Inflammatory macrophage treated with lipopolysaccharide for 1 hour (primary cell): ENCODE data around the gene CTAG1A.
"Not testable (repeated sequence)": the region's sequence is repeated elsewhere in the genome, so short reads cannot be mapped to it uniquely, and the experiment has no call there.

ENCODE experiments used
- DNase-seq, 2 donors: peaks; one replicate each; pipeline ENCODE4 v3.0.0-alpha.2; 2020 to 2022

The CTAG1A gene

DNA sequence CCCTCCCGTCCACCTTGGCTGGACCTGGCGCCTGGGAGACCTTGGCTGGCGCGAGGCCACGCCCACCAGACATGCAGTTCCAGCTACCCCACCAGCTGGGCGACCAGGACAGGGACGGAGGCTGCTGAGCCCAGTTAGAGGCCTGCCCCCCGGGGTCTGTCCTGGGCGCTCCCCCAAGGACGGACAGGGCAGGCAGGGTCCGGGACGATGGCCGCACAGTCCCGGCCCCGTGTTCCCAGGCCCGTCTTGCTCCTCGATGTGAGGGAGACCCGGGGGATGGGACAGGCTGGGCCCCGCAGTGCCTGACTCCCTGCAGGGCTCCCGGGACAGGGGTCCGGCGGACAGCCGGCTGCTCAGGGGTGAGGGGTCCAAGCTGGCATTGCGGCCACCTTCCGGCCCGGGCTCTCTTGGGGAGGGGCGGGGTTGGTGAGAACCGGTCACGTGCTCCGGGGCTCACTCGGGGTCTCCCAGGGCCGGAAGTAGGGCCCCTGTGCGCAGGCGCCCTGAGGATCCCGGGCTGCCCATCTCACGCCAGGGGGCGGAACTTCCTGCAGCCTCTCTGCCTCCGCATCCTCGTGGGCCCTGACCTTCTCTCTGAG is at the start of gene CTAG1A:
Gene CTAG1A, plus strand, starts transcription at position 549 of the 599 bp plus-strand sequence. CDS start 74 bp downstream, outside the sequence.
- not testable (repeated sequence) for DNase-seq

DNA sequence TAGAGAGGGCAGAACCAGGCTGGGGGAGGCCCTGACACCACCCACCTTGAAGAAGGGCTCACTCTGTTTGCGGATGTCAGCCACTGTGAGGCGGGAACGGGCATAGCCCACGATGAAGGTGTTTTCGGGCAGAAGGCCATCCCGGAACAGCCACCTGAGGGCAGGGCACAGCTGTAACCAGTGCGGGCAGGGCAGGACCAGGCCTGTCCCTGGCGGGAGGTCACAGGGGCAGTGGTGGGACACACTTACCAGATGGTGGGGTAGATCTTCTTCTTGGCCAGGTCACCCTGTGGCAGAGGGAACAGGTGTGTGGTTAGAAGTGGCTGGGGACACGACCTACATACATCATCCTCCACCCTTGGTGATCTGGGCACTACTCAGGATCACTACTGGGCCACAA is 49.0 kb upstream of the CTAG1A start:
- no peak for DNase-seq

DNA sequence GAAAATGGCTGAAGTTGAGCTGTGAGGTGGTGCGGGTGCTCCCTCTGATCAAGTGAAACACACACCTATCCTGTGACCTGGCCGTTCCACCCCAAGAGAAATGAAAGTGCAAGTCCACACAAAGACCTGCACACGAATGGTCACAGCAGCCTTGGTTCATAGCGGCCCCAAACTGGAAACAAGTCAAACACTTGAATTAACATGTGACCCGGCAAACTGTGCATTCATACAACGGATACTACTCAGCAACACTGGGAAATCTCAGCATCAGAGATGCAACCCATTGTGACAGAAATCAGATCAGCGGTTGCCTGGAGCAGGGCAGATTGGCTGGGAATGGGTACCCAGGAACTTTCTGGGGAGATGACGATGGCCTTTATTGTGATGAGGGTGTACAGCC is 45.9 kb upstream of the CTAG1A start:
- DNase-seq = no peak

DNA sequence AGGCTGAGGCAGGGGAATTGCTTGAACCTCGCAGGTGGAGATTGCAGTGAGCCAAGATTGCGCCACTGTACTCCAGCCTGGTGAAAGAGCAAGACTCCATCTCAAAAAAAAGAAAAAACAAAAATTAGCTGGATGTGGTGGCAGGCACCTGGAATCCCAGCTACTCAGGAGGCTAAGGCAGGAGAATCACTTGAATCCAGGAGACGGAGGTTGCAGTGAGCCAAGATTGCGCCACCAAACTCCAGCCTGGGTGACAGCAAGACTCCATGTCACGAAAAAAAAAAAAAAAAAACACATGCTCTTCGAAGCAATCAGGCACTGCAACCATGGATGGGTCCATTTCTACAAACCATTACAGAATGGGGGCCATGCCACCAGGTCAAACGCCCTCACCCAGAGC is 44.6 kb upstream of the CTAG1A start:
- DNase-seq = not testable (repeated sequence)

DNA sequence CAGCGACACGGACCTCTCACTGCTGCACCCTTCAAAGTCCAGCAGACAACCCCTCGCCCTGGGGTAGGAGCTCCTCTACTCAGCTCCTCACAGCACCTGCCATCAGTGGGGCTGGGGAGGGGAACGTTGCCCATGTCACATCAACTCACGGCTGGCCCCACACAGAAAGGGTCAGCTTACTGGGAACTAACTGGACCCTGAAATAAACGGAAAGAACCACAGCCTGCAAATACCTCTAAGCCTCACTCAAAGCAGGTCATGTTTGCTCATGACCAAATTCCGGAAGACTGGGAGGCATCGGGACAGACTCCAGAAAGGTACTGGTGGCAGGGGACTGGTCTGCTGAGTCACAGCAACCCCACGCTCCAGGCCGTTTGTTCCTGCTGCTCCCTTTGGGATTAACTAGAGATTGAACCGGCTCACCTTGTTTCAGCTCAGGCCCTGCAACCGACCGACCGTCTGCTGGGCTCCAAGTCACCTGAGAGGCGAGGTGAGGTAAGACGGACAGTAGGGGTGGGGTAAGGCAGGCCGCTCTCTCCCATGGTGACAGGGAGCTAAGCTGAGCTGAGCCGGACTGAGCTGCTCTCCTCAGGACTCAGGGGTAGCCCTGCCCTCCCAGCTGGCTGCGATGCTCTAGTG is 43.9 kb upstream of the CTAG1A start:
- no peak for DNase-seq

DNA sequence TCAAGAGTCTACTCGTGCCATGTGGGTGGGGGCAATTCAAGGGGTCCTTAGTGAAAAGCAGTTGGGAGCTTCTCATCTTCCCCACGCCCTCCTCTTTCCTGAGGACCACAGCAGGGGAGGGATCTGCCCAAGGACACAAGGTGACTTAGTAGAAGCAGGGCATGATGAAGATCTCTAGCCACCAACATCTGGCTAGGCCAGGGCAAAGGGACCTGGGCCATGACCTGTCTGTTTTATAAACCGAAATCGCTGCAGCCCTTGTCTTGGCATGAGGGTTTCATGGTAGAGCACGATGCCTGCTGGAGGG is 43.4 kb upstream of the CTAG1A start:
- DNase-seq = no peak

DNA sequence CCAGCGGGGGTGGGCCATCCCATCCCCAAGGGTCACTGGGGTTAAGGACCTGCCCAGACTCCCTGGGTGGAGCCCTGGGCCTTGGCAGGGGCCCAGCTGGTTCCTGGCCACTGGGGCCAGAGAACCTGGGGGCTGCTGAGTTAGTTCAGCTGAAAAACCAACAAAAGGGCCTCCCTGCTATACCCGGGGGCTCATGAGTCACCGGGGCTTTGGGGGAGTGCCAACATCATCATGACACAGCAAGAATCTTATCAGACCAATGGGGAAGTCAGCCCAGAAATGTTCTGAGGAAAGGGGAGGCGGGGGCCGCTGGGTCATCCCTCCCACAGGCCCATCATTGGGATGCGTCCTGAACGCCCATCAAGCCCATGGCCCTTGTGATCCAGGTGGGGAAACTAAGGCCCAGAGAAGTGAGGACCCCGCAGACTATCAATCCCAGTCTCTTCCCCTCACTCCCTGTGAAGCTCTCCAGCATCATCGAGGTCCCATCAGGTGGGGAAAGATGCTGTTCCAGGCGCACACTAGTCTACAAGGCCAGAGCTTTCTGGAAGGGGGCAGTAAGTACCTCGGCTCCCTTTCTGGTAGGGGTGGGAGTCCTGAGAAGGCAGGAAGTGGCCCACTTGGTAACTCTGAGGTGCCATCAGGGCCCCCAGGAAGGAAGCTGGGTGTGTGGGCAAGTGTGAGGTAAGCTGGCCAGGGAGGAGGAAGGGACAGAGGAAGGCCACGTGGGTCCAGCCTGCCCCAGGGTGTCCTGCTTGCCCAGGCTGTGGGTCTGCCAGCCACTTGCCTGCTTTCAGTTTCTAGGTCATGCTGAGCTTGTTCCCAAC is 42.8 kb upstream of the CTAG1A start:
- DNase-seq = peak; percentile 74 to 79

DNA sequence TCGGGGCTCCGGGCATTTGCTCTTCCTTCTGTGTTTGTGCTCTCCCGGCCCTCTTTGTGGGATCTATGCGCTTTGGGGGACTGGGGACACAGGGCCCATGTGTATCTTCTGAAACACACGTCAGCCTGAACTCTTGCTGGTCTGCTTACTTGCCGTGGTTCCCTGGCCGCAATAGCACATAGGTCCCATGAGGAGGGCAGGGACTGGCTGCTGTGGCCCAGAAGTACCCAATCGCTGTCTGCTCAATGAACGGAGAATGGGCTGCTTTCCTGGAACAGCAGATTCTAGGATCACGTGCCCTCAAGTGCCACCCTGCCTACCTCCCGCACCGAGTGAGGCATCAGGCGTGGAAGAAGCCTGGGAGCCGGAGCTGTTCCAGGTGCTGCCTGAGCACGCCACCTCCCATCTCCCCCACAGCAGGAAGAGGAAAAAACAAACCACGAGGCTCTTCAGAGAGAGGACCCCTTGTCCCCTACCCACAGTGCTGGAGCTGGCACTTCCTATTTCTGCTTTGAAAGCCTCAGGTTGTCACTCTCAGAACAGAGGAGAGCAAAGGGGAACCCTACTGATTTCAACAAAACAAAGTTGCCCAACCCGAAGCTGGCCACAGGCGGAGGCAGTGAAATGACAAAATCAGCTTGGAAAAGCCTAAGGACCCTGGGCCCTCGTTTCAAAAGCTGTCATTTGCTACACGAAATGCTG is 42.1 kb upstream of the CTAG1A start:
- peak; percentile 83 to 89 for DNase-seq

DNA sequence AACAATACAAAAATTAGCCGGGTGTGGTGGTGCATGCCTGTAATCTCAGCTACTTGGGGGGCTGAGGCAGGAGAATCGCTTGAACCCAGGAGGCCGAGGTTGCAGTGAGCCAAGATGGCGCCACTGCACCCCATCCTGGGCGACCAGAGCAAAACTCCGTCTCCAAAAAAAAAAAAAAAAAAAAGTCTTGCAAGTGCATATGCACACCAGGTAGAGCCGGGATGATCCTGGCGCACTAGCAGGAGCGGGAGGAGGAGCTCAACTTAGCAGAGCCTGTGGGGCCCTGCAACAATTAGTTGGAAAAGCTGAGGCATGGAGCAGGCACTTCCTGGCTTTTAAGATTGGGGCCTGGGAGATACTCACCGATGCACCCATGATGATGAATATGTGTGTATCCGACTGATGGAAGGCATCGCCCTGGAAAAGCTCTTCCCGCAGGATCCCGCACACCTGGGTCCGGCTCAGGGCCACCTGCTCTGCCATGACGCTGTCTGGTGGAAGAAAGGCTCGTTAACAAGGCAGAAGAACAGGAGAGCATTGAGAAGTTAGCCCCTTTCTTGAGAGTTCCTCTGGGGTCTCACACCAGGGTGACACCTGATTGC is 39.2 kb upstream of the CTAG1A start:
- no peak for DNase-seq

DNA sequence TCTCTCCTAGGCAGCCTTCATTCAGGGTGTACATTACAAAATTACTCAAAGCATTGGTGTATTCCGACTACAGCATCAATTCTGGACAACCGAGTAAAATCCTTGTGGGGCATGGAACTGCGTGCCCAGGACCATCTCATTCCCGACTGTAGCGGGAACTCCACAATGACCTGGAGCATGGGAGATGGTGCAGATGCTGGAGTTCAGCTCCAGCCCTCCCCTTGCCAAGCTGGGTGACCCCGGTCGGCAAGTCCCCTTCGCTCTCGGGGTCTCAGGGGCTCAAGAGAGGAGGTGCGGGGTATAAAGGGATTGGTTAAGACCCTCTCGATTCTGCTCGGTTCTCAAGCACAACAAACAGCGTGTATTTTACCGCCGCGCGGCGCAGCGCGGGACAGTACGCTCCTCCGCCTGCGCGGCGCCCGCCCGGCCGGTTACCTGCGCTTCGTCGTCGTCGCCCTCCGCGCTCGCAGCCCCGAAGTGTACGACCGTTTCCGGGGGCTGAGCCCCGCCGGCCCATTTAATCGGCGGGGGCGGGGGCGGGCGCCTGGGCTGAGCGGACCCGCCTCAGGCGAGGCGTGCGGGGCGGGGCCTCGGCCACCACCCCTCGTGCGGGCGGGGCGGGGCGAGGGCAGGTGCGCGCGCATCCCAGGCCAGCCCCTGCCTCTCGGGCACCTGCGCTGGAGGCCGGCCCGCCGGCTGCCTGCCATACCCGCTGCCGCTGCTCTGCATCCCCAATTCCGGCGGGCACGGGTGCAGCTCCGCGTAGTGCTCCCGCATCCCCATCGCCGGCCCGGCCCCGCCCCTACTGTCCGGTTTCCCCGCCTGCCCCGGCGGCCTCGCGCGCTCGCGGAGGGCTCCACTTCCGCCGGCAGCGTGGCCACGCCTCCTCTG is 38.3 kb upstream of the CTAG1A start, which contains the start of gene G6PD:
Gene G6PD, minus strand, starts transcription at position 493 of the 891 bp plus-strand sequence. CDS start 691 bp downstream, outside the sequence.
- DNase-seq = peak; percentile 56 to 60

DNA sequence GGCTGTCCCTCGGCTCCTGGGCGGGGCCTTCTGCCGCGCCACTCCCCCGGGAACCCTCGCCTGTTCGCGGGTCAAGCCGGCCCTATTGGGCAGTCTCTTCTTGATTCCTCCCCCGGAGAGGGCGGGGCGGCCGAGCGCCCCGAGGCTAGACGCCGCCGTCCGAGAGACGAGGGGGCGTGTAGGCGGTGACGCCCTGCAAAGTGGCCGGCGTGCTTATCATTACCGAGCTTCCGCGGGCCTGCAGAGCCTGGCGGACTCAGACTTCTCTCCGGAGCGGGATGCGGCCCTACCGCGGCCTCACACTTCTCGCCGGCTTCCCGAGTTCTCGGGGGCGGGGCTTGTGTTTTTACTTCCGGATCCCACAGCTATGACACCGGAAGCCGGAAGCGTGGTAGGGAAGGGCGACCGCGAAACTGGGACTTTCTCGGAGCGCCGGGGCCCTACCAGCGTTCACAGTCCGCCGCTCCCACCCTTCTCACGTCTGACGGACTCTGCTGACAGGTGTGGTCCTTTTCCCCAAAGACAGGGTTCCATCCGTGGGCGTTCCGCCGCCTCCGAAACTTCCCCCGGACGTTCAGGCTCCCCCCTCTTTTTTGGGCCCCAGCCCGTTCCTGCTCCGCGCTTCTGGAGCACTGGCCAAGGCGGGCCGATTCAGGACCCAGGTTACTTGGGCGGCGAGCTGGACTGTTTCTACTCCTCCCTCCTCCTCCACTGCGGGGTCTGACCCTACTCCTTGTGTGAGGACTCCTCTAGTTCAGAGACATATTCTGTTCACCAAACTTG is 37.5 kb upstream of the CTAG1A start, which contains the start of gene IKBKG:
Gene IKBKG, plus strand, starts transcription at position 376 of the 783 bp plus-strand sequence. CDS start 4,383 bp downstream, outside the sequence.
- peak; percentile 82 to 83 for DNase-seq

DNA sequence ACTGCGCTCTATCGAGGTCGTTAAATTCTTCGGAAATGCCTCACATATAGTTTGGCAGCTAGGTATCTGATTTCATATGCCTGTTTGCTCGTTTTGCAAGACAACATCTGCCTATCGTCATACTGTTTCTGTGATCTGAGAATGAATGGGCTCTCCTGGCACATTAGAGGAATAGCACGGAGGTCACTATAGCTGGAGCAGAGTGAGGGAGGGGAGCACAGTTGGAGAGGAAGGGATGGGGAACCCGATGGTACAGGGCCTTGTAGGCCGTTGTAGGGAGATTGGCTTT is 37.0 kb upstream of the CTAG1A start:
- no peak for DNase-seq

DNA sequence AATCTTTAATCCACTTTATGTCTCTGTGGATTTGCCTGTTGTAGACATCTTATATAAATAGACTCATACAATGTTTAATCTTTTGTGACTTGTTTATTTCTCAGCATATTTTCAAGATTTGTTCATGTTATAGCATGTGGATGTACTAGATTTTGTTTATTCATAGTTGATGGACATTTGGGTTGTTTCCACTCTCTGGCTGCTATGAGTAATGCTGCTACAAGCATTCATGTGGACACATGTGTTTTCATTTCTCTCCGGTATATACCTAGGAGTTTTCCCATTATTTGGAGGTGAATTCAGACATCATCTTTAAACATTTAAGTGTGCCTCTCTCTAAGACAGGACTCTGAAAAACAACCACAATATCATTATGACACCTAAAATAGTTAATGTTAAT is 35.2 kb upstream of the CTAG1A start:
- DNase-seq = no peak

DNA sequence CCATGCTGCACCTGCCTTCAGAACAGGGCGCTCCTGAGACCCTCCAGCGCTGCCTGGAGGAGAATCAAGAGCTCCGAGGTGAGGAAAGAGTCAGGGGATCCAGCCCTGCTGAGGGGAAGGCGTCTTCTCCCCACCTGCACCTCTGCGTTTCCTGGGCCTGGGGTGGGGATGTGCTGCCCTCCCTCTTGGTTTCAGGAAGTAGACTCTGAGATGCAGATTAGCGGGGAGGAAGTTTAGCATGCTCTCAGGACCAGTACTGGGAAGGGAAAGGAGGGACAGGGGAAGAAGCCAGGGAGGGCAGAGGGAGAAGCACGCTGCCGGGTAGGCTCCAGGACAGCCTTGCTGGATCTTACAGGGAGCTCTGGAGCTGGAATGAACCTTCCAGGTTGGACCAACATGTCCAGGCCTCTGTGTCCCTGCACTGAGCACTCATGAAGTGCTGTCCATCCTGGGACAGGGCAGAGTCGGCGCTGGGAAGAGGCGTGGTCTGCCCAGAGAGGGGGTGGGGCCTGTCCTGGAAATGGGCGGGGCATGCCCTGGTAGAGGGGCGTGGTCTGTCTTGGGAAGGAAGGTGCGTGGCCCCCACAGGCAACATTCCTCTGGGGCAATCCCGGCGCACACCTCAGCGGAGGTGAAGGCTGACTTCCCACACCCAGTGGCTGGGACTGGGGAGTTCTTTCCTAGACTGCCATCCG is 32.7 kb upstream of the CTAG1A start:
- DNase-seq = not testable (repeated sequence)

DNA sequence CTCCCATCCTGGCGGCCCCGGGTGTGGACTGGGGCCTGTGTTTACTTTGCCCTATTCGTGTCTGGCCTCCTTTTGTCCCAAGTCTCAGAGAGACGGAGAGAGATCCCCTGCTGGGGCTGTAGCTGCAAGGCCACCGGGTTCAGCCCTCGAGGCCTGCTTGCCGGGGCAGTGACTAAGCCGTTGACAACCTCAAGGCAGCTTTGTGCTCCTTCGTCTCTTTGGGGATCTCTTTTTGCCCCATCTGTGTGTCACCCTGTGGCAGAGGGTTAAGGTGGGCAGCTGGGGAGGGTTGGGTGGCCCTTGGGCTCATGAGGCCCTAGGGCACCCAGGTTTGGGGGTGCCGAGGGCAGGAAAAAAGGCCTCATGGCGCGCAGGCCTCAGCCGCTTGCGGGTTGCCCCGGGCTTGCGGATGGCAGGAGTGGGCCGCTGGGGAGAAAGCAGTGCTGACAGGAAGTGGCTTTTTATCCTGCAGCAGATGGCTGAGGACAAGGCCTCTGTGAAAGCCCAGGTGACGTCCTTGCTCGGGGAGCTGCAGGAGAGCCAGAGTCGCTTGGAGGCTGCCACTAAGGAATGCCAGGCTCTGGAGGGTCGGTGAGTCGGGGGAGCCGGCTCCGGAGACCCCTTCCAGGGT is 26.8 kb upstream of the CTAG1A start:
- DNase-seq = not testable (repeated sequence)

DNA sequence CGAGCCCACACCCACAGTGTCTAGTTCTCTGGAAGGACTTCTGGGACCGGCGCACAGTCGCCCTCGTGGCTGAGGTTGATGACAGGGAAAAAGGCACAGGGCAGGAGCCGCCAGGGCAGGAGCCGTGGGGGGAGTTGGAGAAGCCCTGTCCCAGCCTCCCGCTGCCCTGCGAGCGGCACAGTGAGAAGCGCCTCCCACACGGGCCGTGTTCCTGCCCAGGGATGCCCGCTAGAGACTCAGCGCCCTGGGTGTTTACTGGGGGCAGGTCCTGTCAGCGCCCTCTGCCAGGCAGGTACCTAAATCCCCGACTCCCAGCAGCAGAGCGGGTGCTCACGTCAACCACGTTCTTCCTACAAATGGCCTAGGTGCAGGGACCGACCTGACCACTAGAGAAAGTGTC is 26.0 kb upstream of the CTAG1A start:
- not testable (repeated sequence) for DNase-seq

DNA sequence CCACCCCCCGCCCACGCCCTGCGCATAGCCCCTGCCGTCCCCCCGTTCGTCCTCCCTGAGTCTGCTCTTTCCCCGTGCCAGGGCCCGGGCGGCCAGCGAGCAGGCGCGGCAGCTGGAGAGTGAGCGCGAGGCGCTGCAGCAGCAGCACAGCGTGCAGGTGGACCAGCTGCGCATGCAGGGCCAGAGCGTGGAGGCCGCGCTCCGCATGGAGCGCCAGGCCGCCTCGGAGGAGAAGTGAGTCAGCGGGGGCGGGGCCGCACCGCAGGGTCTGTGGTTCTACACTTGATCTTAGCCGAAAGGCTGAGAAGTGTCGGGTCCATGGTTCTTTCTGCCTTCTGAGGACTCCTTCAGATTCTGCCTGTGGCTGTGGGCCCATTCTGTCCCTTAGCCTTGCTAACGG is 24.6 kb upstream of the CTAG1A start:
- not testable (repeated sequence) for DNase-seq

DNA sequence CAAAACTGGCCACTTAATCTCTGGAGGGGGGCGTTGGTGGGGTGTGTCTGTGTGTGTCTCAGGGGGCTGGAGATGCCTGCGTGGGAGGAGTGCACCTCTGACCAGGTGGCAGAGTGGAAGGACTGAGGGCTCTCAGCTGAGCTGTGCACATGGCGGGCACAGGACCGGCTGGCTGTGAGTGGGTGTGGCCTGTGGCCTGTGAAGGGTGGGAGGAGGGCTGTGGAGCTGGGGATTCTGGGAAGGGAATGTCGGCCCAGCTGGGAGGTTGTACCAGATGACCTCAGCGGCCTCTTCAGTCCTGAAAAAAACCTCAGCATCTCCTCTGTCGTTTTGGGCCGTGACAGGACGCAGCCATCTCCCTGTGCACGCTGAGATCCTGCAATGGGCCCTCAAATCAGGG is 22.6 kb upstream of the CTAG1A start:
- not testable (repeated sequence) for DNase-seq

DNA sequence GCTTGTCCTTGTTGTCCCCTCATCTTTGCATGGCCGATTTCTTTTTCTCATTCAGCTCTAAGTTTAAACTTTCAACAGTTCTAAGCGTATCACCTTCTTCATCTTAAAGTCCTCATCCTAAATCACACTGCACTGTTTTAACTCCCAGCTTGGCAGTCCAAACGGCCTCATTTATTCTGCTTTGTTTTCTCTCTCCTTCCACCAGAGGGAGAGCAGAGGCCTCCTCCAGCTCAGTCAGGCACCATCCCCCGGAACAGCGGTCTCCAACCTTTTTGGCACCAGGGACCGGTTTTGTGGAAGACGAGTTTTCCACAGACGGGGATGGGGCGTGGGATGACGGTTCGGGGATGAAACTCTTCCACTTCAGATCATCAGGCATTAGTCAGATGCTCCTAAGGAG is 14.6 kb upstream of the CTAG1A start:
- DNase-seq = not testable (repeated sequence)

DNA sequence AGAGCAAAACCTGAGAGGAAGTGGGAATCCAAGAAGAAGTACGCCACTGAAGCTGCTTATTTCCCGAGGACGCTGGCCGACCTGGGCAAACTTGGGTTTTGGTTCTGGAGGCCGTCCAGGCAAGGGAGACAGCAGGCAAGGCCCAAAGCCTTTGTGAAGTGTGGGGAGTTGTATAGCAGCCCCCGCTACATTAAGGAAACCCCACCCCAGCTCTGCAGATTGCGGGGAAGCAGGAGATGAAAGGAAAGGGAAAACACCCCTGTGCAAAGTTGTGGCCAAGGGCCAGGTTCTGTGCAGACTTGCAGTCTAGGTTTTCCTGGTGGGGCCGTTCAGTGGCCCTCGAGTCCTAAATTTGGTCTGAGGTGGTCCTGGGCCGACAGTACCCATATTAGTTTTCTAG is 11.9 kb upstream of the CTAG1A start:
- not testable (repeated sequence) for DNase-seq
